Tibial nerve (tissue), 4 donors: ENCODE results near the gene MRS2. TPM values are rescaled to one million over a fixed set of nuclear protein-coding genes. Genes with fewer than 3 reads are reported as not detected.
"Not testable (repeated sequence)": the region's sequence is repeated elsewhere in the genome, so short reads cannot be mapped to it uniquely, and the experiment has no call there.

Source experiments
- DNase-seq, 2 donors: peaks; one replicate each; pipeline ENCODE4 v3.0.0-alpha.2; 2019; ENCODE audit warnings: low spot score in 2 of 2
- H3K27ac ChIP-seq, 4 donors: fragments of 200-600 bp; sonication (generic) in 3 of 4; one replicate each; pipeline ENCODE4 v1.5.1; 2017 to 2019; ENCODE audit warnings: mild to moderate bottlenecking in 1 of 4
- H3K27me3 ChIP-seq, 2 donors: fragments of 200-600 bp; sonication (generic) in 1 of 2; one replicate each; pipeline versions ENCODE4 v1.5.1 to v1.6.0; 2017 to 2019
- H3K36me3 ChIP-seq, 3 donors: fragments of 200-600 bp; sonication (generic); one replicate each; pipeline ENCODE4 v1.5.1; 2018 to 2019
- H3K4me1 ChIP-seq, 4 donors: fragments of 200-600 bp; sonication (generic) in 3 of 4; one replicate each; pipeline ENCODE4 v1.5.1; 2017 to 2019
- H3K4me3 ChIP-seq, 4 donors: fragments of 200-600 bp; sonication (generic) in 3 of 4; one replicate each; pipeline ENCODE4 v1.5.1; 2017 to 2019; ENCODE audit warnings: mild to moderate bottlenecking in 1 of 4, moderate library complexity in 1 of 4
- H3K9me3 ChIP-seq, 4 donors: fragments of 200-600 bp; sonication (generic) in 3 of 4; one replicate each; pipeline ENCODE4 v1.5.1; 2017 to 2019
- EP300 ChIP-seq, 2 donors: sonication (generic); formaldehyde crosslinking; IDR thresholded peaks; one replicate each; pipeline ENCODE4 v1.6.1; 2017; ENCODE audit warnings: antibody characterized with exemption in 2 of 2, mild to moderate bottlenecking in 1 of 2
- POLR2A ChIP-seq, 2 donors: fragments of 450-650 bp; IDR thresholded peaks; one replicate each; pipeline ENCODE4 v1.6.1; 2017; ENCODE audit warnings: antibody characterized with exemption in 2 of 2, mild to moderate bottlenecking in 2 of 2, moderate library complexity in 2 of 2
- WGBS, 2 donors: methylation state at CpG; one replicate each; pipeline ENCODE4 v1.1.5; 2018; 5-methylcytosine and 5-hydroxymethylcytosine counted together
- total RNA-seq, 4 donors: library from RNA; depleted of rRNA; stranded (reverse); fragments of >200 nt; gene quantifications; one replicate each; pipeline ENCODE4 v1.1.0, GENCODE V29; 2016
- TF ChIP-seq, protein P1 (sequence below), 5 experiments: fragments of 200-600 bp in 3 of 5; fragments of 450-650 bp in 2 of 5; sonication (generic) in 3 of 5; IDR thresholded peaks; one replicate each; pipeline ENCODE4 v1.5.1; 2016 to 2019; ENCODE audit warnings: antibody characterized with exemption in 5 of 5, mild to moderate bottlenecking in 3 of 5, moderate library complexity in 2 of 5

The MRS2 gene
- total RNA-seq, 4 donors from 2014 or later = 22.8 to 36.1 (median 27.5) TPM

DNA sequence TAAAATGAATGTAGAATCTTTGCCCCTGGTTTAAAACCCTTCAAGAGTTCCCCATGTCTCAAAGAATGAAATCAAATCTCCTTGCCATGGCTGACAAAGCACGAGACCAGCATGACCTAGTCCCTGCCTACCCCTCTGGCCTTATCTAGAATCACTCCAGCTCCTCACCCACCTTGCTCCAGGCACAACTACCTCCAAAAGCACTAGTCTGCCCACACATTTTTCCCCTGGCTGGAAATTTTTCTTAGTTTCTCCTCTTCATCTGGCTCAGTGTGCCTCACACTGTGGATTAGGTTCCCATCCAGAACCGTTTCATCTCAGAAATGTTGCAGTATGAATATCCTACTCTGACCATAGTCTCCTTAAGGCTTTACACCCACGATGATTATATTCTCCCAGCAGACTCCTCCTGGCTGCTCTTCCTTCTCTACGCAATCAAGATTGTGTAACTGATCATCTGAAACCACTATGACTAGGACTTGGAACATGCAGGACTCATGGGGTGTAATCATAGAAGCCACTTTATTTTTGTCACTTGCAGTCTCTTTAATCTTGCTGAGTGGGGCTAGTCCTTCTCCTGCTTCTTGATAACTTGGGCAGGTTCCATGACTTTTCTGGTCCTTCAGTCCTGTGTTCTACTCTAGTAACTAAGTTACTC is 7.8 kb upstream of the MRS2 start:
- no peak overlapping the region for H3K27ac ChIP-seq
- 71 to 77% methylated on average over 4 of the region's 4 CpGs for WGBS, 2 donors

DNA sequence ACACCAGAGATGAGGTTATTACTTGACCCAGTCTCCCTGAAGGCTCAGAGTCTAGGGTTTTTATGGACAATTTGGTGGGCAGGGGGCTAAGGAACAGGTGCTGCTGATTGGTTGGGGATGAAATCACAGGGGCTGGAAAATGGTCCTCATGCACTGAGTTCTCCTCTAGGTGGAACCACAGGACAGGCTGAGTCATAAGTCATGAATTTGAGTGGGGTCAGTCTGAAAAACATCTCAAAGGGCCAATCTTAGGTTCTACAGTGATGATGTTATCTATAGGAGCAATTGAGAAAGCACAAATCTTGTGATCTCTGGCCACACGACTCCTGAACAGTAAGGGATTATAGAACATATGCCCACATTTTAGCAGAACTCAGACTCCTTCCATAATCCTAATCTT is 5.9 kb upstream of the MRS2 start:
- no peak for DNase-seq
- H3K4me3 ChIP-seq = no peak overlapping the region
- H3K27me3 ChIP-seq = no peaks in the 10 kb centered on the region
- peaks cover 0 to 12% (median 0%) of the 10 kb centered on the region in 4 donors for H3K4me1 ChIP-seq
- no peaks in the 10 kb centered on the region for H3K9me3 ChIP-seq
- H3K36me3 ChIP-seq = no peaks in the 10 kb centered on the region
- 80 to 86% methylated on average over 1 of the region's 1 CpG for WGBS, 2 donors
- TF ChIP-seq POLR2A (IDR thresholded peaks at IDR 0.05) (no peak), EP300 (IDR thresholded peaks at IDR 0.05) (no peak)
- TF ChIP-seq, protein P1, sequence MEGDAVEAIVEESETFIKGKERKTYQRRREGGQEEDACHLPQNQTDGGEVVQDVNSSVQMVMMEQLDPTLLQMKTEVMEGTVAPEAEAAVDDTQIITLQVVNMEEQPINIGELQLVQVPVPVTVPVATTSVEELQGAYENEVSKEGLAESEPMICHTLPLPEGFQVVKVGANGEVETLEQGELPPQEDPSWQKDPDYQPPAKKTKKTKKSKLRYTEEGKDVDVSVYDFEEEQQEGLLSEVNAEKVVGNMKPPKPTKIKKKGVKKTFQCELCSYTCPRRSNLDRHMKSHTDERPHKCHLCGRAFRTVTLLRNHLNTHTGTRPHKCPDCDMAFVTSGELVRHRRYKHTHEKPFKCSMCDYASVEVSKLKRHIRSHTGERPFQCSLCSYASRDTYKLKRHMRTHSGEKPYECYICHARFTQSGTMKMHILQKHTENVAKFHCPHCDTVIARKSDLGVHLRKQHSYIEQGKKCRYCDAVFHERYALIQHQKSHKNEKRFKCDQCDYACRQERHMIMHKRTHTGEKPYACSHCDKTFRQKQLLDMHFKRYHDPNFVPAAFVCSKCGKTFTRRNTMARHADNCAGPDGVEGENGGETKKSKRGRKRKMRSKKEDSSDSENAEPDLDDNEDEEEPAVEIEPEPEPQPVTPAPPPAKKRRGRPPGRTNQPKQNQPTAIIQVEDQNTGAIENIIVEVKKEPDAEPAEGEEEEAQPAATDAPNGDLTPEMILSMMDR (IDR thresholded peaks at IDR 0.05) = no peak
- H3K27ac ChIP-seq = no peak overlapping the region

More for the DNA sequence above, 7.8 kb upstream of the MRS2 start:
- no peaks in the 10 kb centered on the region for H3K4me1 ChIP-seq
- no peaks in the 10 kb centered on the region for H3K36me3 ChIP-seq
- H3K27me3 ChIP-seq = no peaks in the 10 kb centered on the region
- TF ChIP-seq, protein P1 (IDR thresholded peaks at IDR 0.05) = no peak
- no peak for TF ChIP-seq POLR2A (IDR thresholded peaks at IDR 0.05)
- no peak for TF ChIP-seq EP300 (IDR thresholded peaks at IDR 0.05)
- H3K4me3 ChIP-seq = no peak overlapping the region
- DNase-seq = no peak
- no peaks in the 10 kb centered on the region for H3K9me3 ChIP-seq

DNA sequence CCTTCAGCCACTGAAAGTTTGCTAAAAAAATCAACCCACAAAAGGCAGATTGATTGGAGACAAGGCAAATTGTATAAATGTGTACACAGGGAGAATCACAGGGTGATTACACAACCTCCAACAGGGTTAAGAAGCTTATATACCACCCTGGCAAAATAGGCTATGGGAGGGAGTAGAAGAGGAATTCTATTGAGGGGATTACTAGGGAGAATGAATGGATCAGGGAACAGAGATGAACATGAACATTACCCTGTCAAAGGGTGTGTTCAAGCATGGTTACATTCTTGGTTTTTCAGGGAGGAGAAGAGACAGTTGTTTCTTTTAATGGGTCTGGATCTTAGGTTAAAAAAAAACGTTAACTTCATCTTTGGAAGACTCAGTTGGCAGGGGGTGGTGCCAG is 5.1 kb upstream of the MRS2 start:
- Histone ChIP-seq H3K27me3 (no peaks in the 10 kb centered on the region), H3K27ac (no peak overlapping the region), H3K36me3 (no peaks in the 10 kb centered on the region), H3K4me3 (no peak overlapping the region), H3K9me3 (no peaks in the 10 kb centered on the region), H3K4me1 (peaks cover 0 to 19% (median 0%) of the 10 kb centered on the region in 4 donors)
- 55 to 73% methylated on average over 1 of the region's 1 CpG for WGBS, 2 donors
- no peak for TF ChIP-seq EP300 (IDR thresholded peaks at IDR 0.05)
- TF ChIP-seq, protein P1 (IDR thresholded peaks at IDR 0.05) = no peak
- TF ChIP-seq POLR2A (IDR thresholded peaks at IDR 0.05) = no peak
- no peak for DNase-seq

DNA sequence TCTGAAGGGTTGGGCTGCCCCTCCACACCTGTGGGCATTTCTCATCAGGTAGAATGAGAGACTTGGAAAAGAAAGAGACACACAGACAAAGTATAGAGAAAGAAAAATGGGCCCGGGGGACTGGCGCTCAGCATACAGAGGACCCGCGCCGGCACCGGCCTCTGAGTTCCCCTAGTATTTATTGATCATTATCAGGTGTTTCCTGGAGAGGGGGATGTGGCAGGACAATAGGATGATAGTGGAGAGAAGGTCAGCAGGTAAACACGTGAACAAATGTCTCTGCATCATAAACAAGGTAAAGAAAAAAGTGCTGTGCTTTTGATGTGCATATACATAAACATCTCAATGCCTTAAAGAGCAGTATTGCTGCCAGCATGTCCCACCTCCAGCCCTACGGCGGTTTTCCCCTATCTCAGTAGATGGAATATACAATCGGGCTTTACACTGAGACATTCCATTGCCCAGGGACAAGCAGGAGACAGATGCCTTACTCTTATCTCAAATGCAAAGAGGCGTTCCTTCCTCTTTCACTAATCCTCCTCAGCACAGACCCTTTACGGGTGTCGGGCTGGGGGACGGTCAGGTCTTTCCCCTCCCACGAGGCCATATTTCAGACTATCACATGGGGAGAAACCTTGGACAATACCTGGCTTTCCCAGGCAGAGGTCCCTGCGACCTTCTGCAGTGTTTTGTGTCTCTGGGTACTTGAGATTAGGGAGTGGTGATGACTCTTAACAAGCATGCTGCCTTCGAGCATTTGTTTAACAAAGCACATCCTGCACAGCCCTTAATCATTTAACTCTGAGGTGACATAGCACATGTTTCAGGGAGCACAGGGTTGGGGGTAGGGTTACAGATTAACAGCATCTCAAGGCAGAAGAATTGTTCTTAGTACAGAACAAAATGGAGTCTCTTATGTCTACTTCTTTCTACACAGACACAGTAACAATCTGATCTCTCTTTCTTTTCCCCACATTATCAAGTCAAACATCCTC is 2.4 kb upstream of the MRS2 start:
- H3K27ac ChIP-seq, H3K9me3 ChIP-seq, H3K4me3 ChIP-seq, DNase-seq, H3K36me3 ChIP-seq, H3K27me3 ChIP-seq: not testable (repeated sequence)
- peaks cover 0 to 37% (median 7%) of the 10 kb centered on the region in 4 donors for H3K4me1 ChIP-seq
- WGBS, 2 donors = 21 to 27% methylated on average over 17 of the region's 17 CpGs

DNA sequence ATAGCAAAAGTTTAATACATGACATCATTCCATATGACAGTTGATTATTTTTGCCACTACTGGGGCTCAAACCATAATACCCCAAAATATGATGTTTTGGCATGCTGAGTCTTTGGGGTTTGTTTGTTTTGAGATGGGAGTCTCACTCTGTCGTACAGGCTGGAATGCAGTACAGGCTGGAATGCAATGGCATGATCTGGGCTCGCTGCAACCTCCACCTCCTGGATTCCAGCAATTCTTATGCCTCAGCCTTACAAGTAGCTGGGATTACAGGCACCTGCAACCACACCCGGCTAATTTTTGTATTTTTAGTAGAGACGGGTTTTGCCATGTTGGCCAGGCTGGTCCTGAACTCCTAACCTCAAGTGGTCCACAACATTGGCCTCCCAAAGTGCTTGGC is 1.3 kb upstream of the MRS2 start:
- no peak for TF ChIP-seq POLR2A (IDR thresholded peaks at IDR 0.05)
- TF ChIP-seq, protein P1 (IDR thresholded peaks at IDR 0.05) = no peak
- no peak for TF ChIP-seq EP300 (IDR thresholded peaks at IDR 0.05)
- 70 to 84% methylated on average over 4 of the region's 4 CpGs for WGBS, 2 donors
- no peaks in the 10 kb centered on the region for H3K27me3 ChIP-seq
- H3K36me3 ChIP-seq = peaks cover 0 to 18% (median 0%) of the 10 kb centered on the region in 3 donors
- no peak overlapping the region for H3K4me3 ChIP-seq
- H3K9me3 ChIP-seq = no peaks in the 10 kb centered on the region
- no peak overlapping the region for H3K27ac ChIP-seq
- no peak for DNase-seq
- peaks cover 0 to 39% (median 7%) of the 10 kb centered on the region in 4 donors for H3K4me1 ChIP-seq
